A549 (cell line): ENCODE measurements around the gene ELF2. TPM values are rescaled to one million over a fixed set of nuclear protein-coding genes. Genes with fewer than 3 reads are reported as not detected.
"Not testable (repeated sequence)": the region's sequence is repeated elsewhere in the genome, so short reads cannot be mapped to it uniquely, and the experiment has no call there.

Source experiments
- ATAC-seq, 2 experiments: fragments of 200-7000 bp in 1 of 2; fragments of >200 bp in 1 of 2; cut with Nextera tagmentation in 1 of 2; cut with Tn5 transposase in 1 of 2; 3 replicates each; pipeline versions ENCODE4 v1.8.0 to v1.9.1; 2018 to 2020; ENCODE audit warnings: mild to moderate bottlenecking in 1 of 2, moderate library complexity in 1 of 2
- CTCF ChIA-PET: fragments of 300-600 bp; sonication (Branson Sonifier 250); formaldehyde crosslinking; extraction: SDS; loops from one replicate; lab custom pipeline; 2021; ENCODE audit warnings: antibody characterized with exemption, inconsistent platforms; lab: Yijun Ruan, JAX
- POLR2A ChIA-PET: fragments of 350-600 bp; formaldehyde crosslinking; extraction: SDS; loops from one replicate; lab custom pipeline; 2021; ENCODE audit warnings: antibody characterized with exemption, inconsistent platforms; lab: Yijun Ruan, JAX
- DNase-seq, 2 experiments: peaks; one replicate each; pipeline versions ENCODE4 v3.0.0 to v3.0.0-alpha.2; 2011 to 2016; ENCODE audit warnings: low read depth in 1 of 2, low spot score in 1 of 2
- FAIRE-seq: peaks from 2 replicates; lab custom pipeline; 2011; peaks lifted over from hg19 to GRCh38; lab: Jason Lieb, UNC
- H3K27ac ChIP-seq, 2 experiments: fragments of >200 bp; sonication (Bioruptor Twin); formaldehyde crosslinking; 3 replicates each; pipeline ENCODE4 v1.5.1; 2016 to 2017
- H3K4me1 ChIP-seq: fragments of >200 bp; sonication (Bioruptor Twin); formaldehyde crosslinking; 3 replicates; pipeline ENCODE4 v1.6.1; 2016
- H3K4me2 ChIP-seq: fragments of >200 bp; sonication (Bioruptor Twin); formaldehyde crosslinking; 3 replicates; pipeline ENCODE4 v1.6.1; 2016
- H3K4me3 ChIP-seq: fragments of >200 bp; sonication (Bioruptor Twin); formaldehyde crosslinking; 3 replicates; pipeline ENCODE4 v1.5.1; 2016
- H3K9me3 ChIP-seq: fragments of >200 bp; sonication (Bioruptor Twin); formaldehyde crosslinking; 3 replicates; pipeline ENCODE4 v1.6.1; 2016
- CBX2 ChIP-seq: fragments of 200-600 bp; sonication (generic); IDR thresholded peaks from 2 replicates; pipeline ENCODE4 v1.6.1; 2016; ENCODE audit warnings: low read depth, mild to moderate bottlenecking, borderline replicate concordance
- CEBPB ChIP-seq, 2 experiments: fragments of >200 bp in 1 of 2; sonication (Bioruptor Twin) in 1 of 2; formaldehyde crosslinking in 1 of 2; IDR thresholded peaks; 2 replicates each; pipeline ENCODE4 v1.6.1; 2012 to 2016
- FOSL2 ChIP-seq, 2 experiments: fragments of 450-650 bp in 1 of 2; fragments of >200 bp in 1 of 2; sonication (Bioruptor Twin) in 1 of 2; formaldehyde crosslinking; IDR thresholded peaks; 2 replicates each; pipeline versions ENCODE4 v1.5.0 to v1.6.1; 2016 to 2020; ENCODE audit warnings: mild to moderate bottlenecking in 1 of 2, moderate library complexity in 1 of 2
- FOXS1 ChIP-seq: fragments of 250-450 bp; sonication (Bioruptor Pico); IDR thresholded peaks from 2 replicates; pipeline ENCODE4 v1.5.0; 2020; ENCODE audit warnings: mild to moderate bottlenecking, moderate library complexity
- HDAC2 ChIP-seq: fragments of 200-600 bp; sonication (generic); IDR thresholded peaks from 2 replicates; pipeline ENCODE4 v1.6.1; 2016
- HEYL ChIP-seq: fragments of 250-450 bp; sonication (Bioruptor Pico); IDR thresholded peaks from 2 replicates; pipeline ENCODE4 v1.8.0; 2021; ENCODE audit warnings: mild to moderate bottlenecking, moderate library complexity
- HOXA7 ChIP-seq: fragments of 250-450 bp; sonication (Bioruptor Pico); IDR thresholded peaks from 2 replicates; pipeline ENCODE4 v1.5.0; 2020; ENCODE audit warnings: mild to moderate bottlenecking, moderate library complexity
- HOXB5 ChIP-seq: fragments of 250-450 bp; sonication (Bioruptor Pico); IDR thresholded peaks from 2 replicates; pipeline ENCODE4 v1.5.0; 2020; ENCODE audit warnings: mild to moderate bottlenecking, moderate library complexity
- JUNB ChIP-seq: fragments of >200 bp; sonication (Bioruptor Twin); formaldehyde crosslinking; IDR thresholded peaks from 2 replicates; pipeline ENCODE4 v1.6.1; 2016
- MAZ ChIP-seq: fragments of 150-350 bp; IDR thresholded peaks from 2 replicates; pipeline ENCODE4 v1.6.1; 2014; ENCODE audit warnings: antibody characterized with exemption, low read depth, low read length, borderline replicate concordance
- NFE2L2 ChIP-seq: fragments of 150-350 bp; conservative IDR thresholded peaks from 2 replicates; pipeline ENCODE4 v1.6.1; 2014; ENCODE audit warnings: low read length
- NPAS2 ChIP-seq: fragments of 250-450 bp; sonication (Bioruptor Pico); IDR thresholded peaks from 2 replicates; pipeline ENCODE4 v1.8.0; 2022; ENCODE audit warnings: mild to moderate bottlenecking, moderate library complexity, borderline replicate concordance
- NR3C1 ChIP-seq: fragments of >200 bp; sonication (Bioruptor Twin); formaldehyde crosslinking; IDR thresholded peaks from 3 replicates; pipeline ENCODE4 v1.6.1; 2017
- RAD21 ChIP-seq, 2 experiments: fragments of >200 bp in 1 of 2; sonication (Bioruptor Twin) in 1 of 2; formaldehyde crosslinking in 1 of 2; IDR thresholded peaks in 1 of 2; conservative IDR thresholded peaks in 1 of 2; 2 replicates in 1 of 2; 3 replicates in 1 of 2; pipeline ENCODE4 v1.6.1; 2012 to 2018; ENCODE audit warnings: inconsistent platforms in 1 of 2
- SMC3 ChIP-seq: fragments of >200 bp; sonication (Bioruptor Twin); formaldehyde crosslinking; IDR thresholded peaks from 3 replicates; pipeline ENCODE4 v1.6.1; 2018; ENCODE audit warnings: inconsistent platforms
- TFCP2L1 ChIP-seq: fragments of 250-450 bp; sonication (Bioruptor Pico); IDR thresholded peaks from 2 replicates; pipeline ENCODE4 v1.5.0; 2021; ENCODE audit warnings: mild to moderate bottlenecking
- ZC3H11A ChIP-seq: fragments of 450-650 bp; IDR thresholded peaks from 2 replicates; pipeline ENCODE4 v1.6.1; 2014; ENCODE audit warnings: antibody characterized with exemption, mild to moderate bottlenecking
- ZNF302 ChIP-seq: fragments of 250-450 bp; sonication (Bioruptor Pico); IDR thresholded peaks from 2 replicates; pipeline ENCODE4 v1.9.0; 2021; ENCODE audit warnings: inconsistent platforms, mild to moderate bottlenecking, moderate library complexity
- WGBS: methylation state at CpG from one replicate; pipeline ENCODE4 v1.1.6; 2017; ENCODE audit errors: missing lambda C conversion rate; 5-methylcytosine and 5-hydroxymethylcytosine counted together
- polyA plus RNA-seq, 4 experiments: library from polyadenylated mRNA; depleted of rRNA in 3 of 4; stranded (reverse); fragments of >200 nt; fragmentation: RNase III in 1 of 4; extraction: RNeasy Plus Mini Kit Qiagen cat#74134 plus additional on column Dnase treatment in 1 of 4; gene quantifications; 2 replicates in 3 of 4; 3 replicates in 1 of 4; pipeline ENCODE4 v1.2.3, GENCODE V29; 2011 to 2017
- TF ChIP-seq, protein P1 (sequence below): IDR thresholded peaks from 2 replicates; pipeline ENCODE4 v1.6.1; 2012
- TF ChIP-seq, protein P2 (sequence below): fragments of 450-650 bp; IDR thresholded peaks from 2 replicates; pipeline ENCODE4 v1.6.1; 2014; ENCODE audit warnings: antibody characterized with exemption
- TF ChIP-seq, protein P3 (sequence below): fragments of 250-450 bp; sonication (Bioruptor Pico); IDR thresholded peaks from 2 replicates; pipeline ENCODE4 v1.5.0; 2021; ENCODE audit warnings: mild to moderate bottlenecking, moderate library complexity, borderline replicate concordance
- TF ChIP-seq, protein P4 (sequence below): fragments of >200 bp; sonication (Bioruptor Twin); formaldehyde crosslinking; IDR thresholded peaks from 2 replicates; pipeline ENCODE4 v1.6.1; 2016
- TF ChIP-seq, protein P5 (sequence below): fragments of 150-350 bp; IDR thresholded peaks from 2 replicates; pipeline ENCODE4 v1.6.1; 2014; ENCODE audit warnings: low read depth, mild to moderate bottlenecking, low read length

ELF2 gene
- polyA plus RNA-seq, 2 of the 4 experiments (the other 2 are of a cell fraction), result 12.7 to 24.3 TPM

DNA sequence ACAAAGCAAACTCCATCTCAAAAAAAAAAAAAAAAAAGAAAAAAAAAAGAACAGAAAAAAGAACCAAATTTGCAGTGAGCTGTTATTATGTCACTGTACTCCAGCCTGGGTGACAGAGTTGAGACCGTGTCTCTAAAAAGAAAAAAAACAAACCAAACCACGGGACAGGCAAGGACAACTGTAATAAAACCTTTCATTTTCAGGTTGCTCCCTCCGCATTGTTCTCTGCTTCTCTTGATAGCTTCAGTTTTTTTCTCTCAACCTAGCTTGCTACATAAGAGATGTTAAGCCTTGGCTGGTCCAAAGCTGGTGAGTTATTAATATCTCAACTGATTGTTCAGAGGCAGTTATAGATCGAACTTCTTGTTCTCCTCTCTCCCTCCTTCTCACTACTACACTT lies 23.1 kb upstream of the ELF2 start:
- H3K4me1 ChIP-seq, result no peaks in the 10 kb centered on the region
- H3K4me2 ChIP-seq, result no peak overlapping the region
- 46% methylated on average over 4 of the region's 4 CpGs for WGBS
- no peaks in the 10 kb centered on the region for H3K9me3 ChIP-seq
- H3K4me3 ChIP-seq, result no peak overlapping the region
- TF ChIP-seq SMC3 (no peak), NR3C1 (no peak), ZNF302 (CRISPR knock-in tag) (no peak), HDAC2 (no peak), RAD21 (conservative IDR thresholded peaks at IDR 0.05 in 1 of 2, IDR thresholded peaks at IDR 0.05 in 1 of 2) (no peak), MAZ (no peak), HOXB5 (CRISPR knock-in tag) (no peak)
- TF ChIP-seq, protein P1, sequence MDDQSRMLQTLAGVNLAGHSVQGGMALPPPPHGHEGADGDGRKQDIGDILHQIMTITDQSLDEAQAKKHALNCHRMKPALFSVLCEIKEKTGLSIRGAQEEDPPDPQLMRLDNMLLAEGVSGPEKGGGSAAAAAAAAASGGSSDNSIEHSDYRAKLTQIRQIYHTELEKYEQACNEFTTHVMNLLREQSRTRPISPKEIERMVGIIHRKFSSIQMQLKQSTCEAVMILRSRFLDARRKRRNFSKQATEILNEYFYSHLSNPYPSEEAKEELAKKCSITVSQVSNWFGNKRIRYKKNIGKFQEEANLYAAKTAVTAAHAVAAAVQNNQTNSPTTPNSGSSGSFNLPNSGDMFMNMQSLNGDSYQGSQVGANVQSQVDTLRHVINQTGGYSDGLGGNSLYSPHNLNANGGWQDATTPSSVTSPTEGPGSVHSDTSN, result no peak
- TF ChIP-seq, protein P2, sequence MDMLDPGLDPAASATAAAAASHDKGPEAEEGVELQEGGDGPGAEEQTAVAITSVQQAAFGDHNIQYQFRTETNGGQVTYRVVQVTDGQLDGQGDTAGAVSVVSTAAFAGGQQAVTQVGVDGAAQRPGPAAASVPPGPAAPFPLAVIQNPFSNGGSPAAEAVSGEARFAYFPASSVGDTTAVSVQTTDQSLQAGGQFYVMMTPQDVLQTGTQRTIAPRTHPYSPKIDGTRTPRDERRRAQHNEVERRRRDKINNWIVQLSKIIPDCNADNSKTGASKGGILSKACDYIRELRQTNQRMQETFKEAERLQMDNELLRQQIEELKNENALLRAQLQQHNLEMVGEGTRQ, result no peak
- no peak for FAIRE-seq
- ChIA-PET CTCF (no interaction called here), POLR2A (no interaction called here)
- DNase-seq, result no peak
- ATAC-seq, result no peak
- no peak overlapping the region for H3K27ac ChIP-seq

DNA sequence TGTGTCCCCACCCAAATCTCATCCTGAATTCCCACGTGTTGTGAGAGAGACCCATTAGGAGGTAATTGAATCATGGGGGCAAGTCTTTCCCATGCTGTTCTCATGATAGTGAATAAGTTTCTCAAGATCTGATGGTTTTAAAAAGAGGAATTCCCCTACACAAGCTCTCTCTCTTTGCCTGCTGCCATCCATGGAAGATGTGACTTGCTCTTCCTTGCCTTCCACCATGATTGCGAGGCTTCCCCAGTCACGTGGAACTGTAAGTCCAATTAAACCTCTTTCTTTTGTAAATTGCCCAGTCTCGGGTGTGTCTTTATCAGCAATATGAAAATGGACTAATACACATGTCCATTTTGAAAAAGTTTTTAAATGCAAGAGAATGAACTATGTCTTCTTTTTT lies 20.2 kb upstream of the ELF2 start:
- WGBS, result 56% methylated on average over 4 of the region's 4 CpGs
- DNase-seq, FAIRE-seq, H3K4me2 ChIP-seq, H3K4me3 ChIP-seq, H3K27ac ChIP-seq, H3K9me3 ChIP-seq, ATAC-seq, H3K4me1 ChIP-seq: not testable (repeated sequence)
- CTCF ChIA-PET, result interaction anchor here (1.4 kb wide), 1 partner anchor 13 kb away, joined by 3 read pairs; no protein-coding TSS in a partner anchor
- POLR2A ChIA-PET, result interaction anchor here (1.0 kb wide), 1 partner anchor 20 kb away, joined by 3 read pairs; the partner anchor contains the start of gene ELF2

DNA sequence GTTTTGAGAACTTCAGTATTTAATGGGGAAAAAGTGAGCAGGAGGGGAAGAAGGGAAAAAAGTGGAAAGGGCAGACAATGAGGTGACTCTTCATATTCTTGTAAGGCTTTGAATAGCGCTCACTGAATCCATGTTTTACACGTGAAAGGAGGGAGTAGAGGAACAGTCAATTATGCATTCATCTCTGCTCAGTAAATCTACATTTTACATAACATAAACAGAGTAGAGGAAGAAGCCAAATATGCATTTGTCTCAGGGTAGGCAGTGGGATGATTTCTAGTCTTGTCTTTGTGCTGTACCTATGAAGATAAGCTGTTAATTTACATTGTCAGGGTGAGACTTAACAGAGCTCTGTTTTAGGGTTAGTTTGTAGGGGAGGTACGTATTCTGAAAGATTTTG lies 19.4 kb upstream of the ELF2 start:
- TF ChIP-seq TFCP2L1 (no peak), CBX2 (no peak), FOSL2 (IDR thresholded peaks at IDR 0.05) (no peak), FOSL2 (CRISPR knock-in tag; IDR thresholded peaks at IDR 0.05) (no peak), ZC3H11A (no peak)
- no peaks in the 10 kb centered on the region for H3K9me3 ChIP-seq
- no peak for FAIRE-seq
- H3K4me1 ChIP-seq, result no peaks in the 10 kb centered on the region
- 57% methylated on average over 3 of the region's 3 CpGs for WGBS
- H3K27ac ChIP-seq, result no peak overlapping the region
- H3K4me2 ChIP-seq, result no peak overlapping the region
- ATAC-seq, result no peak
- ChIA-PET POLR2A (interaction anchor here (0.6 to 1.0 kb wide), 2 partner anchors 19 to 165 kb away, joined by 3 read pairs; partner anchors contain the start of gene ELF2), CTCF (no interaction called here)
- no peak for DNase-seq
- no peak overlapping the region for H3K4me3 ChIP-seq

DNA sequence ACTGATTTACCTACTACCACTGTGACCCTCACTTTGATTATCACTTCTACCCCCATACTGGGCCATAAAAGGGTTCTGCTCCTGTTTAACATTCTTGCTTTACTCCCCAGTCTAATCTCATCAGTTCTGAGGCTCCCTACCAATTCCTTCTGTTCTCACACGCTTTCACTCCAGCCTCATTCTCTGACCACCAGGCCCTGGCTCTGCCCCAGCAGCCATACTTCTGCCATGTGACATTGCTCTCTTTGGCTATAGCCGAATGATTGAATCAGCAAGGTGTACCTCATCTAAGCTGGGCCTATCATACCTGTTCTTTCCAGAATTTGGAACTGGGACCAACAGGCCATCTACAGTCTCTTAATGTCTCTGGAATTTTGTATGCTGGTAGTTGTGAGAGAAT lies 14.4 kb upstream of the ELF2 start:
- H3K27ac ChIP-seq, result no peak overlapping the region
- no peak overlapping the region for H3K4me2 ChIP-seq
- WGBS, result 91% methylated on average over 2 of the region's 2 CpGs
- no peaks in the 10 kb centered on the region for H3K9me3 ChIP-seq
- ChIA-PET CTCF (interaction anchor here (0.6 to 5.7 kb wide), 3 partner anchors 24 to 104 kb away, joined by 4 to 23 read pairs (median 4); no protein-coding TSS in a partner anchor), POLR2A (interaction anchor here (1.0 kb wide), 1 partner anchor 13 kb away, joined by 3 read pairs; no protein-coding TSS in a partner anchor)
- FAIRE-seq (no peak), ATAC-seq (no peak), DNase-seq (no peak)
- no peak for TF ChIP-seq CBX2
- TF ChIP-seq JUNB, result no peak
- no peak for TF ChIP-seq FOXS1
- TF ChIP-seq NFE2L2, result no peak
- TF ChIP-seq HEYL (CRISPR knock-in tag), result no peak
- TF ChIP-seq TFCP2L1, result no peak
- no peak for TF ChIP-seq HOXA7 (CRISPR knock-in tag)
- no peak for TF ChIP-seq NPAS2 (CRISPR knock-in tag)
- TF ChIP-seq, protein P3, sequence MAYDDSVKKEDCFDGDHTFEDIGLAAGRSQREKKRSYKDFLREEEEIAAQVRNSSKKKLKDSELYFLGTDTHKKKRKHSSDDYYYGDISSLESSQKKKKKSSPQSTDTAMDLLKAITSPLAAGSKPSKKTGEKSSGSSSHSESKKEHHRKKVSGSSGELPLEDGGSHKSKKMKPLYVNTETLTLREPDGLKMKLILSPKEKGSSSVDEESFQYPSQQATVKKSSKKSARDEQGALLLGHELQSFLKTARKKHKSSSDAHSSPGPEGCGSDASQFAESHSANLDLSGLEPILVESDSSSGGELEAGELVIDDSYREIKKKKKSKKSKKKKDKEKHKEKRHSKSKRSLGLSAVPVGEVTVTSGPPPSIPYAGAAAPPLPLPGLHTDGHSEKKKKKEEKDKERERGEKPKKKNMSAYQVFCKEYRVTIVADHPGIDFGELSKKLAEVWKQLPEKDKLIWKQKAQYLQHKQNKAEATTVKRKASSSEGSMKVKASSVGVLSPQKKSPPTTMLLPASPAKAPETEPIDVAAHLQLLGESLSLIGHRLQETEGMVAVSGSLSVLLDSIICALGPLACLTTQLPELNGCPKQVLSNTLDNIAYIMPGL, result no peak
- TF ChIP-seq, protein P1, result no peak
- TF ChIP-seq, protein P4, sequence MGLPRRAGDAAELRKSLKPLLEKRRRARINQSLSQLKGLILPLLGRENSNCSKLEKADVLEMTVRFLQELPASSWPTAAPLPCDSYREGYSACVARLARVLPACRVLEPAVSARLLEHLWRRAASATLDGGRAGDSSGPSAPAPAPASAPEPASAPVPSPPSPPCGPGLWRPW, result no peak
- TF ChIP-seq CEBPB (IDR thresholded peaks at IDR 0.05), result no peak
- TF ChIP-seq, protein P5, sequence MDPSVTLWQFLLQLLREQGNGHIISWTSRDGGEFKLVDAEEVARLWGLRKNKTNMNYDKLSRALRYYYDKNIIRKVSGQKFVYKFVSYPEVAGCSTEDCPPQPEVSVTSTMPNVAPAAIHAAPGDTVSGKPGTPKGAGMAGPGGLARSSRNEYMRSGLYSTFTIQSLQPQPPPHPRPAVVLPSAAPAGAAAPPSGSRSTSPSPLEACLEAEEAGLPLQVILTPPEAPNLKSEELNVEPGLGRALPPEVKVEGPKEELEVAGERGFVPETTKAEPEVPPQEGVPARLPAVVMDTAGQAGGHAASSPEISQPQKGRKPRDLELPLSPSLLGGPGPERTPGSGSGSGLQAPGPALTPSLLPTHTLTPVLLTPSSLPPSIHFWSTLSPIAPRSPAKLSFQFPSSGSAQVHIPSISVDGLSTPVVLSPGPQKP, result no peak
- TF ChIP-seq ZC3H11A, result no peak
- no peak for TF ChIP-seq FOSL2 (IDR thresholded peaks at IDR 0.05)
- no peak for TF ChIP-seq FOSL2 (CRISPR knock-in tag; IDR thresholded peaks at IDR 0.05)
- no peak overlapping the region for H3K4me3 ChIP-seq
- 0 out of 3 replicates have a peak, but pooled peaks cover 5% of the 10 kb centered on the region for H3K4me1 ChIP-seq
